B cell (primary cell): ENCODE results near the gene NHS.

Experiments used
- EZH2 ChIP-seq: IDR thresholded peaks from 2 replicates; pipeline ENCODE4 v1.6.1; 2012; ENCODE audit warnings: borderline replicate concordance, low read depth, mild to moderate bottlenecking, moderate library complexity, low read length; ENCODE audit not compliant: insufficient read depth, poor library complexity, severe bottlenecking
- TF ChIP-seq, protein P1 (sequence below): fragments of 200-600 bp; IDR thresholded peaks from one replicate; pipeline ENCODE4 v1.8.0; 2022; ENCODE audit warnings: antibody characterized with exemption, mild to moderate bottlenecking

- TF ChIP-seq, protein P1, sequence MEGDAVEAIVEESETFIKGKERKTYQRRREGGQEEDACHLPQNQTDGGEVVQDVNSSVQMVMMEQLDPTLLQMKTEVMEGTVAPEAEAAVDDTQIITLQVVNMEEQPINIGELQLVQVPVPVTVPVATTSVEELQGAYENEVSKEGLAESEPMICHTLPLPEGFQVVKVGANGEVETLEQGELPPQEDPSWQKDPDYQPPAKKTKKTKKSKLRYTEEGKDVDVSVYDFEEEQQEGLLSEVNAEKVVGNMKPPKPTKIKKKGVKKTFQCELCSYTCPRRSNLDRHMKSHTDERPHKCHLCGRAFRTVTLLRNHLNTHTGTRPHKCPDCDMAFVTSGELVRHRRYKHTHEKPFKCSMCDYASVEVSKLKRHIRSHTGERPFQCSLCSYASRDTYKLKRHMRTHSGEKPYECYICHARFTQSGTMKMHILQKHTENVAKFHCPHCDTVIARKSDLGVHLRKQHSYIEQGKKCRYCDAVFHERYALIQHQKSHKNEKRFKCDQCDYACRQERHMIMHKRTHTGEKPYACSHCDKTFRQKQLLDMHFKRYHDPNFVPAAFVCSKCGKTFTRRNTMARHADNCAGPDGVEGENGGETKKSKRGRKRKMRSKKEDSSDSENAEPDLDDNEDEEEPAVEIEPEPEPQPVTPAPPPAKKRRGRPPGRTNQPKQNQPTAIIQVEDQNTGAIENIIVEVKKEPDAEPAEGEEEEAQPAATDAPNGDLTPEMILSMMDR, result no peak
- TF ChIP-seq EZH2, result no peak
Measured at GRCh38 chrX:17743913-17744312, 368.9 kb downstream of the NHS start.
